GM21619 (cell line): ENCODE data around the gene PIGA.

Experiments used
- ATAC-seq: cut with Tn5 transposase; IDR thresholded peaks from one replicate; pipeline ENCODE4 v1.9.1; 2021; ENCODE audit not compliant: unreplicated experiment

PIGA gene

GRCh38 chrX:15335135-15336022 lies at the start of gene PIGA:
Gene PIGA (minus strand): TSS chrX:15335523. CDS start chrX:15331930, 3,593 bp downstream.
- peak; percentile 98 for ATAC-seq

GRCh38 chrX:15384304-15384703 lies 49.0 kb upstream of the PIGA start, which contains the start of gene VEGFD:
Gene VEGFD (minus strand): TSS chrX:15384413. CDS start chrX:15383946, 467 bp downstream.
- no peak for ATAC-seq

GRCh38 chrX:15382813-15383212 lies 47.5 kb upstream of the PIGA start:
- no peak for ATAC-seq

GRCh38 chrX:15376956-15377355 lies 41.6 kb upstream of the PIGA start:
- ATAC-seq = no peak

- no peak for ATAC-seq
Observed at GRCh38 chrX:15373976-15374375, 38.7 kb upstream of the PIGA start.

GRCh38 chrX:15366506-15367352 lies 31.4 kb upstream of the PIGA start:
- ATAC-seq = no peak

GRCh38 chrX:15359701-15360100 lies 24.4 kb upstream of the PIGA start:
- ATAC-seq = no peak

- ATAC-seq = no peak
Observed at GRCh38 chrX:15358533-15358932, 23.2 kb upstream of the PIGA start.

- ATAC-seq = no peak
Observed at GRCh38 chrX:15356444-15356843, 21.1 kb upstream of the PIGA start.

- ATAC-seq = no peak
Observed at GRCh38 chrX:15350329-15350996, 15.1 kb upstream of the PIGA start.

- no peak for ATAC-seq
Observed at GRCh38 chrX:15349046-15349445, 13.7 kb upstream of the PIGA start.

GRCh38 chrX:15345976-15346375 lies 10.7 kb upstream of the PIGA start:
- no peak for ATAC-seq

- no peak for ATAC-seq
Observed at GRCh38 chrX:15344106-15344505, 8.8 kb upstream of the PIGA start.

- no peak for ATAC-seq
Observed at GRCh38 chrX:15343075-15343476, 7.8 kb upstream of the PIGA start.

- ATAC-seq = no peak
Observed at GRCh38 chrX:15340867-15341266, 5.5 kb upstream of the PIGA start.

GRCh38 chrX:15336023-15336413 lies 695 bp upstream of the PIGA start:
- ATAC-seq = no peak

GRCh38 chrX:15334561-15334960 lies 762 bp downstream of the PIGA start:
- no peak for ATAC-seq

GRCh38 chrX:15328821-15329220 lies 6.5 kb downstream of the PIGA start:
- no peak for ATAC-seq

GRCh38 chrX:15328131-15328530 lies 7.2 kb downstream of the PIGA start:
- ATAC-seq = no peak

GRCh38 chrX:15322472-15322871 lies 12.9 kb downstream of the PIGA start:
- no peak for ATAC-seq

- no peak for ATAC-seq
Observed at GRCh38 chrX:15322072-15322471, 13.3 kb downstream of the PIGA start.
